ENCODE data around the gene SRPK2. TPM values are rescaled to one million over a fixed set of nuclear protein-coding genes. Genes with fewer than 3 reads are reported as not detected.

Gene SRPK2
- total RNA-seq, 1 donor from 2014 or later = 58.5 TPM

- no peak for DNase-seq (ENCODE audit: low spot score)
- TF ChIP-seq CTCF (IDR thresholded peaks at IDR 0.05) = no peak
- Mint-ChIP-seq H3K36me3 (ENCODE audit: low read depth) (peaks cover 12% of the 10 kb centered on the region), H3K27ac (ENCODE audit: unreplicated experiment) (no peak overlapping the region), H3K4me1 (ENCODE audit: low read depth) (peaks cover 14% of the 10 kb centered on the region), H3K27me3 (ENCODE audit: low read depth) (no peaks in the 10 kb centered on the region), H3K4me3 (ENCODE audit: unreplicated experiment) (no peak overlapping the region), H3K9me3 (ENCODE audit: low read depth) (no peaks in the 10 kb centered on the region)
These were observed 234.6 kb downstream of the SRPK2 start for GRCh38 chr7:105154084-105154483.

GRCh38 chr7:105153531-105153930, 235.2 kb downstream of the SRPK2 start:
- no peaks in the 10 kb centered on the region for H3K9me3 Mint-ChIP-seq (ENCODE audit: low read depth)
- peaks cover 12% of the 10 kb centered on the region for H3K36me3 Mint-ChIP-seq (ENCODE audit: low read depth)
- no peak for DNase-seq (ENCODE audit: low spot score)
- H3K4me1 Mint-ChIP-seq (ENCODE audit: low read depth) = peaks cover 14% of the 10 kb centered on the region
- H3K4me3 Mint-ChIP-seq (ENCODE audit: unreplicated experiment) = no peak overlapping the region
- TF ChIP-seq CTCF (IDR thresholded peaks at IDR 0.05) = no peak
- H3K27me3 Mint-ChIP-seq (ENCODE audit: low read depth) = no peaks in the 10 kb centered on the region
- H3K27ac Mint-ChIP-seq (ENCODE audit: unreplicated experiment) = no peak overlapping the region

- Mint-ChIP-seq H3K36me3 (ENCODE audit: low read depth) (peaks cover 9% of the 10 kb centered on the region), H3K27ac (ENCODE audit: unreplicated experiment) (no peak overlapping the region), H3K27me3 (ENCODE audit: low read depth) (no peaks in the 10 kb centered on the region), H3K4me3 (ENCODE audit: unreplicated experiment) (no peak overlapping the region), H3K9me3 (ENCODE audit: low read depth) (no peaks in the 10 kb centered on the region), H3K4me1 (ENCODE audit: low read depth) (peaks cover 14% of the 10 kb centered on the region)
- TF ChIP-seq CTCF (IDR thresholded peaks at IDR 0.05) = no peak
- DNase-seq (ENCODE audit: low spot score) = no peak
These were observed 237.6 kb downstream of the SRPK2 start for GRCh38 chr7:105151152-105151551.

GRCh38 chr7:105149827-105150226, 238.9 kb downstream of the SRPK2 start:
- H3K4me1 Mint-ChIP-seq (ENCODE audit: low read depth) = peaks cover 14% of the 10 kb centered on the region
- peaks cover 5% of the 10 kb centered on the region for H3K36me3 Mint-ChIP-seq (ENCODE audit: low read depth)
- H3K27ac Mint-ChIP-seq (ENCODE audit: unreplicated experiment) = no peak overlapping the region
- no peaks in the 10 kb centered on the region for H3K27me3 Mint-ChIP-seq (ENCODE audit: low read depth)
- TF ChIP-seq CTCF (IDR thresholded peaks at IDR 0.05) = no peak
- H3K9me3 Mint-ChIP-seq (ENCODE audit: low read depth) = no peaks in the 10 kb centered on the region
- H3K4me3 Mint-ChIP-seq (ENCODE audit: unreplicated experiment) = no peak overlapping the region
- no peak for DNase-seq (ENCODE audit: low spot score)

- peak; percentile 78 for TF ChIP-seq CTCF (IDR thresholded peaks at IDR 0.05)
- H3K4me1 Mint-ChIP-seq (ENCODE audit: low read depth) = no peaks in the 10 kb centered on the region
- DNase-seq (ENCODE audit: low spot score) = no peak
These were observed 247.7 kb downstream of the SRPK2 start for GRCh38 chr7:105141068-105141467.

More at GRCh38 chr7:105141068-105141467, 247.7 kb downstream of the SRPK2 start:
- H3K27ac Mint-ChIP-seq (ENCODE audit: unreplicated experiment) = no peak overlapping the region
- H3K36me3 Mint-ChIP-seq (ENCODE audit: low read depth) = peaks cover 20% of the 10 kb centered on the region
- H3K9me3 Mint-ChIP-seq (ENCODE audit: low read depth) = no peaks in the 10 kb centered on the region
- no peaks in the 10 kb centered on the region for H3K27me3 Mint-ChIP-seq (ENCODE audit: low read depth)
- H3K4me3 Mint-ChIP-seq (ENCODE audit: unreplicated experiment) = no peak overlapping the region
